Gastroesophageal sphincter (tissue), 4 donors: ENCODE measurements around the gene PACRG. TPM values are rescaled to one million over a fixed set of nuclear protein-coding genes. Genes with fewer than 3 reads are reported as not detected.

Experiments used
- ATAC-seq: fragments of 150-250 bp; one replicate; pipeline ENCODE4 v1.9.1; 2016; ENCODE audit warnings: mild to moderate bottlenecking, moderate library complexity
- H3K27ac ChIP-seq, 4 donors: fragments of 200-600 bp; sonication (generic) in 3 of 4; 1 replicate in 3 of 4; 2 replicates in 1 of 4; pipeline ENCODE4 v1.5.1; 2016 to 2019
- H3K27me3 ChIP-seq: fragments of 200-600 bp; sonication (generic); one replicate; pipeline ENCODE4 v1.5.1; 2019
- H3K36me3 ChIP-seq, 2 donors: fragments of 200-600 bp; sonication (generic); one replicate each; pipeline ENCODE4 v1.5.1; 2019; ENCODE audit warnings: control low read depth in 1 of 2
- H3K4me1 ChIP-seq, 3 donors: fragments of 200-600 bp; sonication (generic); 1 replicate in 2 of 3; 2 replicates in 1 of 3; pipeline ENCODE4 v1.5.1; 2016 to 2019; ENCODE audit warnings: control low read depth in 2 of 3
- H3K4me3 ChIP-seq, 2 donors: fragments of 200-600 bp; sonication (generic); one replicate each; pipeline ENCODE4 v1.5.1; 2019; ENCODE audit warnings: mild to moderate bottlenecking in 1 of 2, moderate library complexity in 1 of 2
- H3K9me3 ChIP-seq, 3 donors: fragments of 200-600 bp; sonication (generic); one replicate each; pipeline ENCODE4 v1.5.1; 2017 to 2019; ENCODE audit warnings: control low read depth in 2 of 3
- CTCF ChIP-seq, 4 experiments: fragments of 200-600 bp in 2 of 4; fragments of 450-650 bp in 2 of 4; sonication (generic) in 1 of 4; IDR thresholded peaks; one replicate each; pipeline ENCODE4 v1.5.1; 2017 to 2019; ENCODE audit warnings: antibody characterized with exemption in 4 of 4, mild to moderate bottlenecking in 2 of 4, moderate library complexity in 2 of 4
- EP300 ChIP-seq: sonication (generic); formaldehyde crosslinking; IDR thresholded peaks from one replicate; pipeline ENCODE4 v1.6.1; 2017; ENCODE audit warnings: antibody characterized with exemption, mild to moderate bottlenecking
- POLR2A ChIP-seq, 2 donors: fragments of 450-650 bp; IDR thresholded peaks; one replicate each; pipeline ENCODE4 v1.6.1; 2017; ENCODE audit warnings: antibody characterized with exemption in 2 of 2, mild to moderate bottlenecking in 2 of 2, moderate library complexity in 1 of 2
- POLR2AphosphoS5 ChIP-seq: sonication (generic); formaldehyde crosslinking; IDR thresholded peaks from one replicate; pipeline ENCODE4 v1.6.1; 2017; ENCODE audit warnings: antibody characterized with exemption
- WGBS, 2 donors: methylation state at CpG; one replicate each; pipeline ENCODE4 v1.1.5; 2018; ENCODE audit warnings: low coverage in 1 of 2; 5-methylcytosine and 5-hydroxymethylcytosine counted together
- total RNA-seq, 4 donors: library from RNA; depleted of rRNA; stranded (reverse); fragments of >200 nt; gene quantifications; one replicate each; pipeline ENCODE4 v1.1.0, GENCODE V29; 2016

PACRG gene
- total RNA-seq, 4 donors from 2014 or later, result 1.0 to 7.0 TPM; not detected in 2

GRCh38 chr6:163121270-163121669 is 393.5 kb downstream of the PACRG start:
- H3K27me3 ChIP-seq, result no peaks in the 10 kb centered on the region
- TF ChIP-seq POLR2A (IDR thresholded peaks at IDR 0.05) (no peak), EP300 (no peak), CTCF (IDR thresholded peaks at IDR 0.05) (no peak), POLR2AphosphoS5 (no peak)
- ATAC-seq, result no peak
- no peaks in the 10 kb centered on the region for H3K36me3 ChIP-seq
- no peak overlapping the region for H3K27ac ChIP-seq
- no peaks in the 10 kb centered on the region for H3K4me1 ChIP-seq
- H3K9me3 ChIP-seq, result no peaks in the 10 kb centered on the region
- WGBS, 2 donors, result 45 to 59% methylated on average over 5 of the region's 5 CpGs
- H3K4me3 ChIP-seq, result no peak overlapping the region

- no peak for TF ChIP-seq CTCF (IDR thresholded peaks at IDR 0.05)
- no peak for TF ChIP-seq EP300
- TF ChIP-seq POLR2AphosphoS5, result no peak
- TF ChIP-seq POLR2A (IDR thresholded peaks at IDR 0.05), result no peak
- no peaks in the 10 kb centered on the region for H3K9me3 ChIP-seq
- H3K4me3 ChIP-seq, result no peak overlapping the region
- ATAC-seq, result no peak
- no peaks in the 10 kb centered on the region for H3K36me3 ChIP-seq
- H3K27ac ChIP-seq, result no peak overlapping the region
- H3K4me1 ChIP-seq, result no peaks in the 10 kb centered on the region
- no peaks in the 10 kb centered on the region for H3K27me3 ChIP-seq
- 86% methylated on average over 7 of the region's 12 CpGs; no CpG with 5 or more reads in 1 of the 2 donors for WGBS, 2 donors
Observed at GRCh38 chr6:163122365-163122764, 394.6 kb downstream of the PACRG start.

GRCh38 chr6:163123098-163123497 is 395.3 kb downstream of the PACRG start:
- H3K27me3 ChIP-seq, result no peaks in the 10 kb centered on the region
- ATAC-seq, result no peak
- TF ChIP-seq POLR2A (IDR thresholded peaks at IDR 0.05) (no peak), POLR2AphosphoS5 (no peak), EP300 (no peak), CTCF (IDR thresholded peaks at IDR 0.05) (no peak)
- no peaks in the 10 kb centered on the region for H3K4me1 ChIP-seq
- no peak overlapping the region for H3K4me3 ChIP-seq
- H3K36me3 ChIP-seq, result no peaks in the 10 kb centered on the region
- H3K9me3 ChIP-seq, result no peaks in the 10 kb centered on the region
- 84 to 88% methylated on average over 8 to 9 of the region's 9 CpGs for WGBS, 2 donors
- no peak overlapping the region for H3K27ac ChIP-seq

GRCh38 chr6:163126741-163127140 is 399.0 kb downstream of the PACRG start:
- Histone ChIP-seq H3K4me1 (no peaks in the 10 kb centered on the region), H3K4me3 (no peak overlapping the region), H3K9me3 (no peaks in the 10 kb centered on the region), H3K27ac (no peak overlapping the region), H3K36me3 (no peaks in the 10 kb centered on the region), H3K27me3 (no peaks in the 10 kb centered on the region)
- WGBS, 2 donors, result 77 to 91% methylated on average over 4 of the region's 4 CpGs
- TF ChIP-seq CTCF (IDR thresholded peaks at IDR 0.05) (no peak), POLR2AphosphoS5 (no peak), POLR2A (IDR thresholded peaks at IDR 0.05) (no peak), EP300 (no peak)
- ATAC-seq, result no peak

GRCh38 chr6:163127587-163127986 is 399.8 kb downstream of the PACRG start:
- Histone ChIP-seq H3K27me3 (no peaks in the 10 kb centered on the region), H3K4me1 (no peaks in the 10 kb centered on the region), H3K4me3 (no peak overlapping the region), H3K27ac (no peak overlapping the region), H3K9me3 (no peaks in the 10 kb centered on the region), H3K36me3 (no peaks in the 10 kb centered on the region)
- TF ChIP-seq POLR2AphosphoS5, result no peak
- no peak for TF ChIP-seq EP300
- no peak for TF ChIP-seq POLR2A (IDR thresholded peaks at IDR 0.05)
- no peak for TF ChIP-seq CTCF (IDR thresholded peaks at IDR 0.05)
- ATAC-seq, result no peak
- 87 to 92% methylated on average over 1 of the region's 1 CpG for WGBS, 2 donors
